Upper lobe of right lung (tissue), 1 donor: Measurements from ENCODE around the gene RBSN. TPM values are rescaled to one million over a fixed set of nuclear protein-coding genes. Genes with fewer than 3 reads are reported as not detected.

ENCODE experiments used
- ATAC-seq: fragments of 200-7000 bp; cut with Tn5 transposase; one replicate; pipeline ENCODE4 v1.9.1; 2020; ENCODE audit warnings: mild to moderate bottlenecking, moderate library complexity
- DNase-seq: peaks from one replicate; pipeline ENCODE4 v3.0.0-alpha.2; 2020
- H3K27ac ChIP-seq: fragments of 200-600 bp; one replicate; pipeline ENCODE4 v1.8.0; 2022
- H3K27me3 ChIP-seq: fragments of 200-600 bp; one replicate; pipeline ENCODE4 v1.8.0; 2022; ENCODE audit warnings: mild to moderate bottlenecking
- H3K36me3 ChIP-seq: fragments of 200-600 bp; one replicate; pipeline ENCODE4 v1.8.0; 2022
- H3K4me1 ChIP-seq: fragments of 200-600 bp; one replicate; pipeline ENCODE4 v1.8.0; 2022
- H3K4me3 ChIP-seq: fragments of 200-600 bp; one replicate; pipeline ENCODE4 v1.8.0; 2022; ENCODE audit warnings: mild to moderate bottlenecking
- H3K9me3 ChIP-seq: fragments of 200-600 bp; one replicate; pipeline ENCODE4 v1.8.0; 2022
- intact Hi-C: fragments of 100-400 bp; cut with DNase I; formaldehyde crosslinking; loops from one replicate; pipeline ENCODE4 v1.11.0; 2022
- total RNA-seq: library from RNA; stranded (reverse); fragmentation: NEBNext Ultra II Directional; extraction: Animal tissue kit (Norgen Biotek cat#: 25700); gene quantifications from one replicate; pipeline ENCODE4 v1.2.1, GENCODE V29; 2021
- TF ChIP-seq, protein P1 (sequence below): fragments of 200-600 bp; IDR thresholded peaks from one replicate; pipeline ENCODE4 v1.8.0; 2022; ENCODE audit warnings: antibody characterized with exemption
- donor health status: DM: no; HTN: yes; CAD: no; lungs with severe emphysema.

The RBSN gene
- total RNA-seq, 1 donor from 2014 or later = 27.6 TPM

DNA sequence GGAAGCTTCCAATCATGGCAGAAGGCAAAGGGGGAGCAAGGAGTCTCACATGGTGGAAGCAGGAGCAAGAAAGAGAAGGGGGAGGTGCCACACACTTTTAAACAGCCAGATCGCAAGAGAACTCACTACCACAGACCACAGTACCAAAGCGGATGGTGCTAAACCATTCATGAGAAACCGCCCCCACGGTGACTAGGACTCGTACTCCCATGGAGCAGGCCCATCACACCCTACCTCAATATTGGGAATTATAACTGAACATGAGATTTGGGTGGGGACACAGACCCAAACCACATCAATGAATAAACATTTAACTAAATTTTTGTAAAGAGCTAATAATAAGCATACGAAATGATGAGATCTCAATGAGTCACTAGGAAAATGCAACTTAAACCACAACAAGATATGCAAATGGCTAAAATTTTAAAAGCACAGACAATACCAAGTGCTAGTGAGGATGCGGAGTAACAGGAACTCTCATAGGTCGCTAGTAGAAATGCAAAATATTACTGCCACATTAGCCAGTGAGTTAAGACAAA is 43.9 kb downstream of the RBSN start:
- H3K4me3 ChIP-seq = no peak overlapping the region
- ATAC-seq (no peak), DNase-seq (no peak)
- no peaks in the 10 kb centered on the region for H3K27me3 ChIP-seq
- H3K4me1 ChIP-seq = no peaks in the 10 kb centered on the region
- intact Hi-C loops = no loop called here
- TF ChIP-seq, protein P1, sequence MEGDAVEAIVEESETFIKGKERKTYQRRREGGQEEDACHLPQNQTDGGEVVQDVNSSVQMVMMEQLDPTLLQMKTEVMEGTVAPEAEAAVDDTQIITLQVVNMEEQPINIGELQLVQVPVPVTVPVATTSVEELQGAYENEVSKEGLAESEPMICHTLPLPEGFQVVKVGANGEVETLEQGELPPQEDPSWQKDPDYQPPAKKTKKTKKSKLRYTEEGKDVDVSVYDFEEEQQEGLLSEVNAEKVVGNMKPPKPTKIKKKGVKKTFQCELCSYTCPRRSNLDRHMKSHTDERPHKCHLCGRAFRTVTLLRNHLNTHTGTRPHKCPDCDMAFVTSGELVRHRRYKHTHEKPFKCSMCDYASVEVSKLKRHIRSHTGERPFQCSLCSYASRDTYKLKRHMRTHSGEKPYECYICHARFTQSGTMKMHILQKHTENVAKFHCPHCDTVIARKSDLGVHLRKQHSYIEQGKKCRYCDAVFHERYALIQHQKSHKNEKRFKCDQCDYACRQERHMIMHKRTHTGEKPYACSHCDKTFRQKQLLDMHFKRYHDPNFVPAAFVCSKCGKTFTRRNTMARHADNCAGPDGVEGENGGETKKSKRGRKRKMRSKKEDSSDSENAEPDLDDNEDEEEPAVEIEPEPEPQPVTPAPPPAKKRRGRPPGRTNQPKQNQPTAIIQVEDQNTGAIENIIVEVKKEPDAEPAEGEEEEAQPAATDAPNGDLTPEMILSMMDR = no peak
- no peak overlapping the region for H3K27ac ChIP-seq
- H3K9me3 ChIP-seq = no peaks in the 10 kb centered on the region
- peaks cover 56% of the 10 kb centered on the region for H3K36me3 ChIP-seq

DNA sequence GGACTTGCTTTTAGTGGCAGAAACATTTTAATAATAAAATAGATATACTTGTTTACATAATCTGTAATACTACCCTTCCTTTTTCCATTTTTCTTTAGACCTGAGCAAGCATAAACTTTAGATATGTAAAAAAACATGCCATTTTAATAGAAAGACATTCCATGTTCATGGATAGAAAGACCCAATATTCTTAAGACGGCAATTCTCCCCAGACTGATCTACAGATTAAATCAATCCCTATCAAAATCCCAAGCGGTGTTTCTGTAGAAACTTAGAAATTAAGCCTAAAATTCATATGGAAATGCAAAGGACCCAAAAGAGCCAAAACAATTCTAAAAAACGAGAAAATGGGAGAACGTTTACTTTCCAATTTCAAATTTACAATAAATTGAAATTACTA is 45.4 kb downstream of the RBSN start:
- ATAC-seq = no peak
- intact Hi-C loops = no loop called here
- H3K9me3 ChIP-seq = no peaks in the 10 kb centered on the region
- no peaks in the 10 kb centered on the region for H3K27me3 ChIP-seq
- H3K27ac ChIP-seq = no peak overlapping the region
- TF ChIP-seq, protein P1 = no peak
- H3K4me3 ChIP-seq = no peak overlapping the region
- H3K4me1 ChIP-seq = no peaks in the 10 kb centered on the region
- DNase-seq = no peak
- peaks cover 62% of the 10 kb centered on the region for H3K36me3 ChIP-seq

DNA sequence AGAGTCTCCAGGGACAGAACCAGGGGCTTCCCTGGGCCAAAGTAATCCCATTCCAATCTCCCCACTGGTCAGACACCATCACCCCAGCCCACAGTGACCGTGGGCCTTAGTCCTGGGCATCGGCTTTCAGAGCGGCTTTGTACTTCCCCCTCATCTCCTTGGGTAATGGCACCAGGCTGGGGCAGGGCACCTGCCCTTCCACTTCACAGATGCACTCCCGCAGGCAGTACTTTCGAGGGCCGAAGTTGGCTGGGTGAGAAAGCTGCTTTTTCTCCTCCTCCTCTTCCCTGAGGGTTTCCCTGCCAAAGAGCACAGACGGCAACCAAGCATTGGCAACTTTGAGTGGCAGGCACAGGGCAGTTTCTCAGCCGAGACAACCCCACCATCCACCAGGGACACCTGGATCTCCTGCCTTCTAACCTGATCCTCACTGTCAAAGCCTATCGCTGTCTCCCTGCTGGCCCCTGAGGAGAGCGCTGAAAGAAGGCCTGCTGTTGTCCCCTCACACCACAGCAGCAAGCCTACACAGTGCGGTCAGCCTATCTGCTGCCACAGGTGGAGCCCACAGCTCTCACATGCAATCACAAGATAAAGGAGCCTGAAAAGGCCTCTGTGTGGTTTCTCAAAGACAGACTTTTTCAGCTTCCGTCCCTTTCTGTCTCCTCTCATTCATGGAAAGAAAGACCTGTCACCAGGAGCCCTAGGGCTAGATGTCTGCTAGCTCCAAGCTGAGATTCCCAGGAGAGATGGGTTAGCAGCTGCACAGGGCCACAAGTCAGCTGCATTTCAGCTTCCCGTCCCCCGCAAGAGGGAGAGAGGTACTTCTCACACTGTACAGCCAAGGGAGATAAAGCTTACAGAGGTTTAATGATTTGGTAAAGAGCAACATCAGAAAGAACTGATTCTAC is 46.4 kb downstream of the RBSN start:
- H3K4me3 ChIP-seq = no peak overlapping the region
- no peak overlapping the region for H3K27ac ChIP-seq
- no peak for DNase-seq
- intact Hi-C loops = no loop called here
- no peaks in the 10 kb centered on the region for H3K9me3 ChIP-seq
- no peaks in the 10 kb centered on the region for H3K4me1 ChIP-seq
- peaks cover 62% of the 10 kb centered on the region for H3K36me3 ChIP-seq
- ATAC-seq = peak; percentile 4
- H3K27me3 ChIP-seq = no peaks in the 10 kb centered on the region
- TF ChIP-seq, protein P1 = no peak

DNA sequence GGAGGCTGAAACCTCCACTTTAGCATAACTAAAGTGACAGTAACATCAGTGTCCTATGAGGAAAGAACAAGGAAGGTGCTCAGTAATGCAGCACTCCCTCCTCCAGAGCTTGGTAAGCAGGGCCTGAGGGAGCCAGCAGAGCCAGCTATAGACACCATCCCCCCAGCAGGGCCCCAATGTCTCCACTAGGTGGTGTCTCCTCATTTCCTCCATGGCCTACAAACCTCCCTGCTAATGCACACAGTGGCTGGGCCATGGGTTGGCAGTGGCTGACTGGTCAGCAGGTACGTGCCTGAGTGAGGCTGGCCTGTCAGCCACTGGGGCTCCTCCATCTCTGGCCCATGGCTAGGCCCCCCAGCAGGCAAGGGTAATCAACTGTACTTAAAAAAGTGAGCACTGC is 47.4 kb downstream of the RBSN start:
- Histone ChIP-seq H3K9me3 (no peaks in the 10 kb centered on the region), H3K36me3 (peaks cover 67% of the 10 kb centered on the region), H3K4me3 (no peak overlapping the region), H3K27ac (no peak overlapping the region), H3K27me3 (no peaks in the 10 kb centered on the region), H3K4me1 (no peaks in the 10 kb centered on the region)
- peak; percentile 94 for ATAC-seq
- intact Hi-C loops = no loop called here
- TF ChIP-seq, protein P1 = peak; percentile 57
- DNase-seq = peak; percentile 68

DNA sequence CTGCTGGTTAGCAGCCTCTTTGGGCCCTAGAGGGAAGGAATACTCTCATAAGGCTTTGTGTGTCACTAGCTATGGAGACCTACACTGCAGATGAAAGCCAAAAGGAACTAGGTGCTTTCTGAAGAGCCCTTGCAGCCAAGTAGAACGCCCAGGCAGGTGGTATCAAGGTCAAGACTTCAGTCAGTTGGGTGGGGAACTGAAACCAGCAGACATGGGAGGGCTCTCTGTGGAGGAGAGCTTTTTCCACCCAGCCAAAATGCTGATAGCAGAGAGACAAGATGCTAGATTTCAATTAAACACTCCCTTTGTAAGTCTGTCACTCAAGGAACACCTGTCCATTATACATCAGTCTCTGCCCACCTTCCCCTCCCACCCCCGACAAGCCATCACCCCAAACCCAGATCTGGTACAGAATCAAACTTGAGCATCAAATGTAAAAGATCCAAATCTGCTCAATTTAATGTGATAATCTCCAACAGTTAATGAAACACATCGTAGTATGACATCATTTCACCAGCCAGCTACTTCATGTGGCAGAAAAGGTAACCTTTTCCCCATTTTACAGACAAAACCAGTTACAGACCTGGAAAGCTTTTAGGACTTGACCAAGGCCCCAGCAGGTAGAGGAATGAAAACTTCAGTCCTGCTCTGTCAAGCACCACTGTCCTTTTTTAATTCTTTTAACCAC is 48.4 kb downstream of the RBSN start:
- Histone ChIP-seq H3K4me3 (no peak overlapping the region), H3K27me3 (no peaks in the 10 kb centered on the region), H3K4me1 (no peaks in the 10 kb centered on the region), H3K9me3 (no peaks in the 10 kb centered on the region), H3K36me3 (peaks cover 77% of the 10 kb centered on the region), H3K27ac (no peak overlapping the region)
- intact Hi-C loops = no loop called here
- DNase-seq (no peak), ATAC-seq (no peak)
- TF ChIP-seq, protein P1 = no peak
